Kidney (tissue), 14 donors: Measurements from ENCODE around the gene CDC42BPG. TPM values are rescaled to one million over a fixed set of nuclear protein-coding genes. Genes with fewer than 3 reads are reported as not detected.

Source experiments
- DNase-seq, 5 donors: peaks; one replicate each; pipeline ENCODE4 v3.0.0-alpha.2; 2013 to 2020
- FAIRE-seq: peaks from 2 replicates; lab custom pipeline; 2012; peaks lifted over from hg19 to GRCh38; lab: Jason Lieb, UNC
- H3K27ac ChIP-seq, 2 donors: one replicate each; pipeline ENCODE4 v1.7.0; 2013; ENCODE audit warnings: low read depth in 2 of 2, low read length in 2 of 2, inconsistent platforms in 1 of 2
- H3K27me3 ChIP-seq: one replicate; pipeline ENCODE4 v1.7.1; 2013; ENCODE audit warnings: low read length, inconsistent platforms; ENCODE audit not compliant: control insufficient read depth, insufficient read depth
- H3K36me3 ChIP-seq, 3 donors: one replicate each; pipeline versions ENCODE4 v1.7.0 to v1.7.1; 2013; ENCODE audit warnings: low read length in 3 of 3, control low read depth in 1 of 3, inconsistent platforms in 1 of 3; ENCODE audit not compliant: insufficient read depth in 3 of 3, control insufficient read depth in 2 of 3
- H3K4me1 ChIP-seq, 3 donors: one replicate each; pipeline versions ENCODE4 v1.7.0 to v1.7.1; 2013; ENCODE audit warnings: low read length in 3 of 3, inconsistent platforms in 1 of 3, low read depth in 1 of 3; ENCODE audit not compliant: control insufficient read depth in 2 of 3, insufficient read depth in 2 of 3
- H3K4me3 ChIP-seq, 3 donors: one replicate each; pipeline versions ENCODE4 v1.7.0 to v1.8.1; 2013; ENCODE audit warnings: low read length in 3 of 3, control low read depth in 1 of 3, inconsistent platforms in 1 of 3
- H3K9ac ChIP-seq, 3 donors: one replicate each; pipeline versions ENCODE4 v1.7.0 to v1.7.1; 2013; ENCODE audit warnings: low read length in 3 of 3, control low read depth in 1 of 3, inconsistent platforms in 1 of 3
- H3K9me3 ChIP-seq, 3 donors: one replicate each; pipeline versions ENCODE4 v1.7.0 to v1.7.1; 2013; ENCODE audit warnings: low read length in 3 of 3, control low read depth in 1 of 3, inconsistent platforms in 1 of 3; ENCODE audit not compliant: control insufficient read depth in 2 of 3, insufficient read depth in 1 of 3
- CTCF ChIP-seq: IDR thresholded peaks from 3 replicates; pipeline ENCODE4 v1.5.1; 2012; ENCODE audit warnings: mild to moderate bottlenecking, moderate library complexity, borderline replicate concordance; ENCODE audit not compliant: insufficient read depth; ENCODE audit errors: extremely low read depth
- intact Hi-C: fragments of 100-400 bp; cut with DNase I; formaldehyde crosslinking; loops from one replicate; pipeline ENCODE4 v1.11.1; 2022
- polyA plus RNA-seq: library from polyadenylated mRNA; stranded (reverse); fragments of 350-450 nt; fragmentation: Illumina TruSeq; extraction: RNeasy Lipid Tissue Mini Kit (QIAGEN cat#74804); gene quantifications from one replicate; pipeline ENCODE4 v1.2.3, GENCODE V29; 2014; ENCODE audit warnings: low read depth, low replicate concordance; ENCODE audit not compliant: insufficient read depth
- total RNA-seq: library from RNA; stranded (reverse); fragmentation: NEBNext Ultra II Directional; extraction: Animal tissue kit (Norgen Biotek cat#: 25700); gene quantifications from one replicate; pipeline ENCODE4 v1.2.1, GENCODE V29; 2021
- donor health status: control.
- donor health status: control.
- donor health status: control.
- donor health status: control.
- donor health status: control.
- donor health status: DM: yes; HTN: yes; CAD: no.
- donor health status: Normal renal cell carcinoma (clear cell type).

CDC42BPG gene
- total and polyA plus RNA-seq, 2 donors from 2014 or later: 4.5 to 20.7 TPM

- TF ChIP-seq CTCF: peak; percentile 89
Observed at GRCh38 chr11:64887757-64888405, 43.4 kb upstream of the CDC42BPG start.

GRCh38 chr11:64887234-64887756 is 42.8 kb upstream of the CDC42BPG start:
- DNase-seq (peak in 1 of 5 donors; percentile 55), FAIRE-seq (no peak)
- H3K4me1 ChIP-seq: peaks cover 0 to 15% (median 0%) of the 10 kb centered on the region in 3 donors

More at GRCh38 chr11:64887757-64888405, 43.4 kb upstream of the CDC42BPG start:
- Histone ChIP-seq H3K27ac (peak overlapping the region; percentile 23 to 27), H3K36me3 (no peaks in the 10 kb centered on the region), H3K4me1 (peaks cover 0 to 16% (median 0%) of the 10 kb centered on the region in 3 donors), H3K4me3 (peak overlapping the region; percentile 21 to 29 (median 27)), H3K9me3 (no peaks in the 10 kb centered on the region), H3K27me3 (no peaks in the 10 kb centered on the region), H3K9ac (peak overlapping the region in 2 of 3 donors; percentile 2 to 46)
- DNase-seq (peak; percentile 86 to 93 (median 90)), FAIRE-seq (no peak)
- intact Hi-C loops: no loop called here

DNA sequence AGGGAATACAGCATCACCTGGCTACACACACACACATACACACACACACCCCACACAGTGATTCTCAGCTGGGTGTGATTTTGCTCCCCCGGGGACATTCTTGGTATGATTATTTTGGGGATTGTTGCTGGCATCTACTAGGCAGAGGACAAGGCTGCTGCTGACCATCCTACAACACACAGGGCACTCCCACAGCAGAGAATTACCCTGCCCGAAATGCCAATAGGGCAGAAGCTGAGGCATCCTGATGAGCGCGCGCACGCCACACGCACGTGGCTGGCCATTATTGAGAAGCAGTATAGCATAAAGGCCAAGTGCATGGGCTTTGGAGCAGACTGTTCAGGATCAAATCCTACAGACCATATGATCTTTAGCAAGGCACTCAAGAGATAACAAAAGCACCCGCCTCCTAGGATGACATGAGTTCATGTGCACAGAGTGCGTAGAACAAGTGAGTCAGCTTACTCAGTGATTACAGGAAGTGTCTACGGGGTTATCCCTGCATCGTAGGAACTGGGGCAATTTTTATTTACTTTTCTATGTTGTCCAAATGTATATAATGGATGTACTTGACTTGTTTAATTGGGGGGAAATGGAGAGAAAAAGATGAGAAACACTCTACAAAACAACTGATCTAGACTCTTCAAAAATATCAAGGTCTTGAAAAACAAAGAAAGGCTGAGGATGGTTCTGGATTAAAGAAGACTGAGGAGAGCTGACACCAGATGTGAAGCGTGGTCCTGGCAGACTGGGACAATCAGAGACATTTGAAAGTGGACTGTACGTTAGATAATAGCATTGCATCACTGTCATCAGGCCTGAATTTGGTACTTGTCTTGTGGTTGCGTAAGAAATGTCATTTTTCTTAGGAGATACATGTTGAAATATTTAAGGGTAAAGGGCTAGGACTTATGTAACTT is 41.2 kb upstream of the CDC42BPG start:
- H3K9ac ChIP-seq: no peak overlapping the region
- no peak for TF ChIP-seq CTCF
- intact Hi-C loops: no loop called here
- no peaks in the 10 kb centered on the region for H3K27me3 ChIP-seq
- H3K4me1 ChIP-seq: peaks cover 0 to 16% (median 0%) of the 10 kb centered on the region in 3 donors
- no peaks in the 10 kb centered on the region for H3K36me3 ChIP-seq
- FAIRE-seq: no peak
- no peak overlapping the region for H3K4me3 ChIP-seq
- no peak overlapping the region for H3K27ac ChIP-seq
- H3K9me3 ChIP-seq: no peaks in the 10 kb centered on the region
- DNase-seq: no peak

More at GRCh38 chr11:64887234-64887756, 42.8 kb upstream of the CDC42BPG start:
- Histone ChIP-seq H3K9me3 (no peaks in the 10 kb centered on the region), H3K4me3 (no peak overlapping the region), H3K27ac (no peak overlapping the region), H3K36me3 (no peaks in the 10 kb centered on the region), H3K9ac (peak overlapping the region in 1 of 3 donors; percentile 2), H3K27me3 (no peaks in the 10 kb centered on the region)
- TF ChIP-seq CTCF: no peak
- intact Hi-C loops: no loop called here
